Measurements from ENCODE around the gene BMP8A.
"Not testable (repeated sequence)": the region's sequence is repeated elsewhere in the genome, so short reads cannot be mapped to it uniquely, and the experiment has no call there.

BMP8A gene

DNA sequence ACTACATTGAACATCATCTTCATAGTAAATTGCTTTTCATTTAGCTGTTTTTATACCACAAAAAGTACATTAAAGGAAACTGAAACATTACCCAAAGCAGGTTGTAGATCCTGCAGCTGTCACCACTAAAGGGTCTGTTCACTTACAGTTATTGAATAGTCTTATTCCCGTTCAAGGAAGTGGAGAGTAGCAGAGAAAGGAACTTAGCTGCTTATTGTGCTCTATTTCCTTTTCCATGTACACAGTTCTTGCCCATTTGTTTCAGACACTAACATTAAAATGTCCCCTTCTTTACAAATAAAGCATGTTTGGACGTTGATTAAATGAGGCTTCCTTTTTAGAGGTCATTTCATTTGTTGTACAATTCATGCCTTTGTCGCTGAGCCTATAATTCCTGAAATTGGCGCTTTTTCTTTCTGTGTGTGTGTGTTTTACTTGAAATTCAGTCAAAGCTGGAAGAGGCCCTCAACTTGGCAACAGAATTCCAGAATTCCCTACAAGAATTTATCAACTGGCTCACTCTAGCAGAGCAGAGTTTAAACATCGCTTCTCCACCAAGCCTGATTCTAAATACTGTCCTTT lies 44.4 kb upstream of the BMP8A start:
- Histone ChIP-seq H4K20me1 (ENCODE audit: insufficient read depth, low read length, poor library complexity, severe bottlenecking) (no peaks in the 10 kb centered on the region), H3K9me2 (replicated peaks; ENCODE audit: low read depth, low read length) (no peaks in the 10 kb centered on the region), H2AFZ (ENCODE audit: low read length) (no peak overlapping the region), H3K9ac (ENCODE audit: low read depth, low read length, poor library complexity, severe bottlenecking) (no peak overlapping the region), H3K4me2 (ENCODE audit: low read depth, low read length, poor library complexity, severe bottlenecking) (no peak overlapping the region), H3K79me2 (ENCODE audit: insufficient read depth, low read length) (no peaks in the 10 kb centered on the region), H3K4me3 (ENCODE audit: low read length, poor library complexity, severe bottlenecking) (no peak overlapping the region), H3K4me1 (ENCODE audit: insufficient read depth, low read length, poor library complexity, severe bottlenecking) (no peaks in the 10 kb centered on the region), H3K27me3 (ENCODE audit: insufficient read depth, low read length, poor library complexity, severe bottlenecking) (no peaks in the 10 kb centered on the region), H3F3A (ENCODE audit: low read depth) (no peaks in the 10 kb centered on the region), H3K36me3 (ENCODE audit: insufficient read depth, low read length) (peaks cover 90% of the 10 kb centered on the region), H3K9me3 (ENCODE audit: insufficient read depth, low read depth, low read length) (no peaks in the 10 kb centered on the region)
- TF ChIP-seq EZH2phosphoT487 (IDR thresholded peaks at IDR 0.05; ENCODE audit: borderline replicate concordance), result no peak
- TF ChIP-seq, protein P1, sequence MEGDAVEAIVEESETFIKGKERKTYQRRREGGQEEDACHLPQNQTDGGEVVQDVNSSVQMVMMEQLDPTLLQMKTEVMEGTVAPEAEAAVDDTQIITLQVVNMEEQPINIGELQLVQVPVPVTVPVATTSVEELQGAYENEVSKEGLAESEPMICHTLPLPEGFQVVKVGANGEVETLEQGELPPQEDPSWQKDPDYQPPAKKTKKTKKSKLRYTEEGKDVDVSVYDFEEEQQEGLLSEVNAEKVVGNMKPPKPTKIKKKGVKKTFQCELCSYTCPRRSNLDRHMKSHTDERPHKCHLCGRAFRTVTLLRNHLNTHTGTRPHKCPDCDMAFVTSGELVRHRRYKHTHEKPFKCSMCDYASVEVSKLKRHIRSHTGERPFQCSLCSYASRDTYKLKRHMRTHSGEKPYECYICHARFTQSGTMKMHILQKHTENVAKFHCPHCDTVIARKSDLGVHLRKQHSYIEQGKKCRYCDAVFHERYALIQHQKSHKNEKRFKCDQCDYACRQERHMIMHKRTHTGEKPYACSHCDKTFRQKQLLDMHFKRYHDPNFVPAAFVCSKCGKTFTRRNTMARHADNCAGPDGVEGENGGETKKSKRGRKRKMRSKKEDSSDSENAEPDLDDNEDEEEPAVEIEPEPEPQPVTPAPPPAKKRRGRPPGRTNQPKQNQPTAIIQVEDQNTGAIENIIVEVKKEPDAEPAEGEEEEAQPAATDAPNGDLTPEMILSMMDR (conservative IDR thresholded peaks at IDR 0.05; ENCODE audit: low read length), result no peak

GRCh38 chr1:39450041-39450440 lies 41.4 kb upstream of the BMP8A start:
- H3K27me3 ChIP-seq (ENCODE audit: insufficient read depth, low read length, poor library complexity, severe bottlenecking); H3K9me2 ChIP-seq (replicated peaks; ENCODE audit: low read depth, low read length); H4K20me1 ChIP-seq (ENCODE audit: insufficient read depth, low read length, poor library complexity, severe bottlenecking); H3K4me1 ChIP-seq (ENCODE audit: insufficient read depth, low read length, poor library complexity, severe bottlenecking); H3K4me2 ChIP-seq (ENCODE audit: low read depth, low read length, poor library complexity, severe bottlenecking); H2AFZ ChIP-seq (ENCODE audit: low read length); H3F3A ChIP-seq (ENCODE audit: low read depth); H3K4me3 ChIP-seq (ENCODE audit: low read length, poor library complexity, severe bottlenecking); H3K79me2 ChIP-seq (ENCODE audit: insufficient read depth, low read length); H3K9me3 ChIP-seq (ENCODE audit: insufficient read depth, low read depth, low read length); H3K9ac ChIP-seq (ENCODE audit: low read depth, low read length, poor library complexity, severe bottlenecking): not testable (repeated sequence)
- peaks cover 94% of the 10 kb centered on the region for H3K36me3 ChIP-seq (ENCODE audit: insufficient read depth, low read length)

- H3K27me3 ChIP-seq (ENCODE audit: insufficient read depth, low read length, poor library complexity, severe bottlenecking), result no peaks in the 10 kb centered on the region
- no peaks in the 10 kb centered on the region for H3K4me1 ChIP-seq (ENCODE audit: insufficient read depth, low read length, poor library complexity, severe bottlenecking)
- no peak overlapping the region for H3K9ac ChIP-seq (ENCODE audit: low read depth, low read length, poor library complexity, severe bottlenecking)
- H2AFZ ChIP-seq (ENCODE audit: low read length), result no peak overlapping the region
- no peaks in the 10 kb centered on the region for H3K9me3 ChIP-seq (ENCODE audit: insufficient read depth, low read depth, low read length)
- no peaks in the 10 kb centered on the region for H3K9me2 ChIP-seq (replicated peaks; ENCODE audit: low read depth, low read length)
- no peak overlapping the region for H3K4me2 ChIP-seq (ENCODE audit: low read depth, low read length, poor library complexity, severe bottlenecking)
- no peaks in the 10 kb centered on the region for H4K20me1 ChIP-seq (ENCODE audit: insufficient read depth, low read length, poor library complexity, severe bottlenecking)
- no peaks in the 10 kb centered on the region for H3F3A ChIP-seq (ENCODE audit: low read depth)
- no peaks in the 10 kb centered on the region for H3K79me2 ChIP-seq (ENCODE audit: insufficient read depth, low read length)
- peaks cover 94% of the 10 kb centered on the region for H3K36me3 ChIP-seq (ENCODE audit: insufficient read depth, low read length)
- H3K4me3 ChIP-seq (ENCODE audit: low read length, poor library complexity, severe bottlenecking), result no peak overlapping the region
- no peak for TF ChIP-seq EZH2phosphoT487 (IDR thresholded peaks at IDR 0.05; ENCODE audit: borderline replicate concordance)
- TF ChIP-seq, protein P1 (conservative IDR thresholded peaks at IDR 0.05; ENCODE audit: low read length), result no peak
Measured at GRCh38 chr1:39450956-39451606, 40.4 kb upstream of the BMP8A start.

- no peak for TF ChIP-seq EZH2phosphoT487 (IDR thresholded peaks at IDR 0.05; ENCODE audit: borderline replicate concordance)
- TF ChIP-seq, protein P1 (conservative IDR thresholded peaks at IDR 0.05; ENCODE audit: low read length), result no peak
- H3K4me2 ChIP-seq (ENCODE audit: low read depth, low read length, poor library complexity, severe bottlenecking), result no peak overlapping the region
Measured at GRCh38 chr1:39452081-39452480, 39.4 kb upstream of the BMP8A start.

More at GRCh38 chr1:39452081-39452480, 39.4 kb upstream of the BMP8A start:
- Histone ChIP-seq H3K79me2 (ENCODE audit: insufficient read depth, low read length) (no peaks in the 10 kb centered on the region), H3K36me3 (ENCODE audit: insufficient read depth, low read length) (peaks cover 97% of the 10 kb centered on the region), H3K9ac (ENCODE audit: low read depth, low read length, poor library complexity, severe bottlenecking) (no peak overlapping the region), H3K4me3 (ENCODE audit: low read length, poor library complexity, severe bottlenecking) (no peak overlapping the region), H3K27me3 (ENCODE audit: insufficient read depth, low read length, poor library complexity, severe bottlenecking) (no peaks in the 10 kb centered on the region), H3F3A (ENCODE audit: low read depth) (no peaks in the 10 kb centered on the region), H2AFZ (ENCODE audit: low read length) (no peak overlapping the region), H3K9me3 (ENCODE audit: insufficient read depth, low read depth, low read length) (no peaks in the 10 kb centered on the region), H3K9me2 (replicated peaks; ENCODE audit: low read depth, low read length) (no peaks in the 10 kb centered on the region), H4K20me1 (ENCODE audit: insufficient read depth, low read length, poor library complexity, severe bottlenecking) (no peaks in the 10 kb centered on the region), H3K4me1 (ENCODE audit: insufficient read depth, low read length, poor library complexity, severe bottlenecking) (no peaks in the 10 kb centered on the region)
